CD4-positive, CD25-positive, alpha-beta regulatory T cell (primary cell): Measurements from ENCODE around the gene CDH26. TPM values are rescaled to one million over a fixed set of nuclear protein-coding genes. Genes with fewer than 3 reads are reported as not detected.

ENCODE experiments used
- ATAC-seq, 2 donors: fragments of 150-1000 bp; cut with Tn5 transposase; one replicate each; pipeline ENCODE4 v1.10.0; 2021; ENCODE audit warnings: low read depth in 2 of 2, moderate number of reproducible peaks in 2 of 2, moderate library complexity in 1 of 2
- DNase-seq, 3 donors: peaks; one replicate each; pipeline versions ENCODE4 v3.0.0 to v3.0.0-alpha.2; 2012 to 2022; ENCODE audit warnings: mixed read lengths in 1 of 3
- H3K27ac ChIP-seq: one replicate; pipeline ENCODE4 v1.7.0; 2013; ENCODE audit warnings: mild to moderate bottlenecking, low read length; ENCODE audit not compliant: insufficient read depth, poor library complexity, severe bottlenecking
- H3K27me3 ChIP-seq: one replicate; pipeline ENCODE4 v1.7.0; 2013; ENCODE audit warnings: low read length; ENCODE audit not compliant: control insufficient read depth, insufficient read depth
- H3K36me3 ChIP-seq: one replicate; pipeline ENCODE4 v1.7.0; 2013; ENCODE audit warnings: mild to moderate bottlenecking, low read length, moderate library complexity; ENCODE audit not compliant: control insufficient read depth, insufficient read depth
- H3K4me1 ChIP-seq: 2 replicates; pipeline ENCODE4 v1.7.0; 2013; ENCODE audit warnings: mild to moderate bottlenecking, low read length; ENCODE audit not compliant: insufficient read depth, control insufficient read depth, poor library complexity, severe bottlenecking
- H3K4me3 ChIP-seq: one replicate; pipeline ENCODE4 v1.7.0; 2013; ENCODE audit warnings: low read depth, mild to moderate bottlenecking, low read length, moderate library complexity
- H3K9me3 ChIP-seq, 2 experiments: 1 replicate in 1 of 2; 2 replicates in 1 of 2; pipeline ENCODE4 v1.7.0; 2013; ENCODE audit warnings: low read length in 2 of 2, mild to moderate bottlenecking in 1 of 2, moderate library complexity in 1 of 2; ENCODE audit not compliant: control insufficient read depth in 2 of 2
- H3K27ac Mint-ChIP-seq, 3 donors: one replicate each; pipeline ENCODE4 v1.8.0; 2020 to 2022; ENCODE audit warnings: mild to moderate bottlenecking in 3 of 3, mixed read lengths in 3 of 3, moderate library complexity in 2 of 3
- H3K27me3 Mint-ChIP-seq: one replicate; pipeline ENCODE4 v1.8.0; 2022; ENCODE audit warnings: mild to moderate bottlenecking, mixed read lengths
- H3K36me3 Mint-ChIP-seq: one replicate; pipeline ENCODE4 v1.8.0; 2020; ENCODE audit warnings: mixed read lengths
- H3K4me1 Mint-ChIP-seq, 4 donors: one replicate each; pipeline ENCODE4 v1.8.0; 2020 to 2022; ENCODE audit warnings: mixed read lengths in 4 of 4, mild to moderate bottlenecking in 1 of 4
- H3K4me3 Mint-ChIP-seq, 4 donors: one replicate each; pipeline ENCODE4 v1.8.0; 2020 to 2022; ENCODE audit warnings: mild to moderate bottlenecking in 4 of 4, mixed read lengths in 4 of 4, moderate library complexity in 3 of 4
- H3K9me3 Mint-ChIP-seq, 7 donors: one replicate each; pipeline ENCODE4 v1.8.0; 2020 to 2022; ENCODE audit warnings: mixed read lengths in 7 of 7, mild to moderate bottlenecking in 3 of 7, moderate library complexity in 2 of 7
- polyA plus RNA-seq, 4 donors: library from polyadenylated mRNA; unstranded; fragments of 300-500 nt; fragmentation: Illumina TruSeq; gene quantifications; one replicate each; pipeline ENCODE4 v1.2.3, GENCODE V29; 2021
- total RNA-seq: library from RNA; stranded (reverse); gene quantifications from one replicate; pipeline ENCODE4 v1.2.3, GENCODE V29; 2022

The CDH26 gene
- total and polyA plus RNA-seq, 5 donors from 2014 or later: 0.24 to 1.0 (median 0.31) TPM; not detected in 2

GRCh38 chr20:59987135-59987534 lies 28.9 kb downstream of the CDH26 start:
- H3K9me3 Mint-ChIP-seq: no peaks in the 10 kb centered on the region
- DNase-seq (no peak), ATAC-seq (no peak)
- no peaks in the 10 kb centered on the region for H3K9me3 ChIP-seq
- no peak overlapping the region for H3K27ac Mint-ChIP-seq
- H3K4me1 Mint-ChIP-seq: no peaks in the 10 kb centered on the region
- H3K27ac ChIP-seq: no peak overlapping the region
- H3K36me3 ChIP-seq: no peaks in the 10 kb centered on the region
- H3K27me3 Mint-ChIP-seq: no peaks in the 10 kb centered on the region
- H3K4me3 ChIP-seq: no peak overlapping the region
- no peaks in the 10 kb centered on the region for H3K27me3 ChIP-seq
- H3K36me3 Mint-ChIP-seq: peaks cover 28% of the 10 kb centered on the region
- H3K4me3 Mint-ChIP-seq: no peak overlapping the region
- H3K4me1 ChIP-seq: no peaks in the 10 kb centered on the region

GRCh38 chr20:59988141-59988540 lies 29.9 kb downstream of the CDH26 start:
- no peak for ATAC-seq
- no peaks in the 10 kb centered on the region for H3K4me1 ChIP-seq
- no peak overlapping the region for H3K4me3 Mint-ChIP-seq
- no peak overlapping the region for H3K4me3 ChIP-seq
- no peaks in the 10 kb centered on the region for H3K4me1 Mint-ChIP-seq
- no peaks in the 10 kb centered on the region for H3K36me3 ChIP-seq
- H3K27ac Mint-ChIP-seq: no peak overlapping the region
- no peak overlapping the region for H3K27ac ChIP-seq
- no peaks in the 10 kb centered on the region for H3K9me3 Mint-ChIP-seq
- no peaks in the 10 kb centered on the region for H3K27me3 Mint-ChIP-seq
- no peaks in the 10 kb centered on the region for H3K9me3 ChIP-seq
- H3K36me3 Mint-ChIP-seq: peaks cover 24% of the 10 kb centered on the region
- DNase-seq: no peak
- no peaks in the 10 kb centered on the region for H3K27me3 ChIP-seq

GRCh38 chr20:59992526-59993084 lies 34.4 kb downstream of the CDH26 start:
- peaks cover 21% of the 10 kb centered on the region for H3K36me3 Mint-ChIP-seq
- H3K27ac Mint-ChIP-seq: no peak overlapping the region
- Histone ChIP-seq H3K4me1 (no peaks in the 10 kb centered on the region), H3K36me3 (no peaks in the 10 kb centered on the region), H3K9me3 (no peaks in the 10 kb centered on the region), H3K27ac (no peak overlapping the region), H3K27me3 (no peaks in the 10 kb centered on the region), H3K4me3 (no peak overlapping the region)
- no peaks in the 10 kb centered on the region for H3K9me3 Mint-ChIP-seq
- no peak overlapping the region for H3K4me3 Mint-ChIP-seq
- no peak for ATAC-seq
- DNase-seq: no peak
- H3K4me1 Mint-ChIP-seq: peaks cover 0 to 2% (median 0%) of the 10 kb centered on the region in 4 donors
- H3K27me3 Mint-ChIP-seq: no peaks in the 10 kb centered on the region

GRCh38 chr20:59993736-59994430 lies 35.7 kb downstream of the CDH26 start:
- H3K36me3 ChIP-seq: no peaks in the 10 kb centered on the region

GRCh38 chr20:59994697-59995122 lies 36.5 kb downstream of the CDH26 start:
- ATAC-seq (no peak), DNase-seq (no peak)
- no peaks in the 10 kb centered on the region for H3K36me3 ChIP-seq
- H3K4me3 Mint-ChIP-seq: no peak overlapping the region
- no peaks in the 10 kb centered on the region for H3K27me3 ChIP-seq
- no peaks in the 10 kb centered on the region for H3K9me3 ChIP-seq
- no peaks in the 10 kb centered on the region for H3K4me1 ChIP-seq
- H3K4me3 ChIP-seq: no peak overlapping the region
- H3K27ac Mint-ChIP-seq: no peak overlapping the region
- no peaks in the 10 kb centered on the region for H3K9me3 Mint-ChIP-seq
- H3K4me1 Mint-ChIP-seq: peaks cover 0 to 2% (median 0%) of the 10 kb centered on the region in 4 donors
- no peak overlapping the region for H3K27ac ChIP-seq
- no peaks in the 10 kb centered on the region for H3K27me3 Mint-ChIP-seq
- peaks cover 23% of the 10 kb centered on the region for H3K36me3 Mint-ChIP-seq

More at GRCh38 chr20:59993736-59994430, 35.7 kb downstream of the CDH26 start:
- Mint-ChIP-seq H3K4me1 (peaks cover 0 to 2% (median 0%) of the 10 kb centered on the region in 4 donors), H3K36me3 (peaks cover 25% of the 10 kb centered on the region), H3K27me3 (no peaks in the 10 kb centered on the region), H3K9me3 (no peaks in the 10 kb centered on the region), H3K4me3 (no peak overlapping the region), H3K27ac (no peak overlapping the region)
- ATAC-seq (no peak), DNase-seq (no peak)
- H3K27ac ChIP-seq: no peak overlapping the region
- no peaks in the 10 kb centered on the region for H3K27me3 ChIP-seq
- H3K4me3 ChIP-seq: no peak overlapping the region
- no peaks in the 10 kb centered on the region for H3K4me1 ChIP-seq
- H3K9me3 ChIP-seq: no peaks in the 10 kb centered on the region

- Mint-ChIP-seq H3K36me3 (peaks cover 27% of the 10 kb centered on the region), H3K27me3 (peaks cover 3% of the 10 kb centered on the region), H3K9me3 (no peaks in the 10 kb centered on the region), H3K27ac (no peak overlapping the region), H3K4me1 (peaks cover 0 to 2% (median 0%) of the 10 kb centered on the region in 4 donors), H3K4me3 (no peak overlapping the region)
- Histone ChIP-seq H3K4me3 (no peak overlapping the region), H3K4me1 (no peaks in the 10 kb centered on the region), H3K27me3 (no peaks in the 10 kb centered on the region), H3K36me3 (no peaks in the 10 kb centered on the region), H3K27ac (no peak overlapping the region), H3K9me3 (no peaks in the 10 kb centered on the region)
- DNase-seq: no peak
- no peak for ATAC-seq
Measured at GRCh38 chr20:59996108-59996507, 37.9 kb downstream of the CDH26 start.

- H3K4me1 ChIP-seq: no peaks in the 10 kb centered on the region
- Mint-ChIP-seq H3K36me3 (peaks cover 33% of the 10 kb centered on the region), H3K27me3 (peaks cover 5% of the 10 kb centered on the region), H3K9me3 (no peaks in the 10 kb centered on the region), H3K4me3 (no peak overlapping the region), H3K27ac (no peak overlapping the region), H3K4me1 (peaks cover 0 to 2% (median 0%) of the 10 kb centered on the region in 4 donors)
- ATAC-seq (no peak), DNase-seq (no peak)
- H3K4me3 ChIP-seq: no peak overlapping the region
- no peaks in the 10 kb centered on the region for H3K36me3 ChIP-seq
- no peaks in the 10 kb centered on the region for H3K9me3 ChIP-seq
- H3K27ac ChIP-seq: no peak overlapping the region
- no peaks in the 10 kb centered on the region for H3K27me3 ChIP-seq
Measured at GRCh38 chr20:59997896-59998295, 39.7 kb downstream of the CDH26 start.

GRCh38 chr20:59999502-59999901 lies 41.3 kb downstream of the CDH26 start:
- Mint-ChIP-seq H3K27me3 (peaks cover 5% of the 10 kb centered on the region), H3K4me3 (no peak overlapping the region), H3K4me1 (no peaks in the 10 kb centered on the region), H3K36me3 (peaks cover 24% of the 10 kb centered on the region), H3K27ac (no peak overlapping the region), H3K9me3 (no peaks in the 10 kb centered on the region)
- Histone ChIP-seq H3K27me3 (no peaks in the 10 kb centered on the region), H3K9me3 (no peaks in the 10 kb centered on the region), H3K36me3 (no peaks in the 10 kb centered on the region), H3K27ac (no peak overlapping the region), H3K4me3 (no peak overlapping the region), H3K4me1 (no peaks in the 10 kb centered on the region)
- DNase-seq (no peak), ATAC-seq (no peak)
